ENCODE measurements around the gene DRICH1.

DNA sequence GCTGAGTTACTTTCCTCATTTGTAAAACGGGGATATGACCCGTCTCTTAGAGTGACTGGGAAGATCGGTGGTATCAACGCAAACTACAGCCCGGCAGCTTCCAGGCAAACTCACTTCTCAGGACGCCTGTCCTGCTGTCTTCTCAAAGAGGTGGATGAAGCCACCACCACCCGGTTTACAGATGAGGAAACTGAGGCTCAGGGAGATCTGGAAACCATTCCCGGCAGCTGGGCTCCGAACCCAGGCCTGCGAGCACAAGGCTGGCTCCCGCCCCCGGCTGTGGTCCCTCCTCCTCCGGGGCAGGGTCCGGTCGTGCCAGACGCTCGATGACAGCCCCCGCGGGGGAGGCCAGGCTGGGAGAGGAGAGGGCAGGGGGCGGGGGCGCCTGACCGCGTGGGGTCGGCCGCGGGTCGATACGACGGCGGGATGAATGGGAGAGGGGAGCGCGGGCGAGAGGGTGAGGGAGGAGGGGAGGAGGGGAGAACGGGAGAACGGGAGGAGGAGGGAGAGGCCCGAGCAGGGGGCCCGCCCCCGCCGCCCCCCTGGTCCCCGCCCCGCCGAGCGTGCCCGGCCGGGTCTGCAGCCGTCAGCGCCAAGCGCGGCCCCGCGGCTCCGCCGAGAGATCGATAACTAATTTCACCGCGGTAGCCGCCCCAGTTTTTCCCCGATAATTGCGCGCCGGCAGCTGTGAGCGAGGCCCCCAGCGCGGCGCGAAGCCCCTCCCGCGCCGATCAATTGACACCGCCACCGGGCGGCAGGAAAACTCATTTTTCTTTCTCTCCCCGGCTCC lies 66.0 kb downstream of the DRICH1 start:
- TF ChIP-seq, protein P1, sequence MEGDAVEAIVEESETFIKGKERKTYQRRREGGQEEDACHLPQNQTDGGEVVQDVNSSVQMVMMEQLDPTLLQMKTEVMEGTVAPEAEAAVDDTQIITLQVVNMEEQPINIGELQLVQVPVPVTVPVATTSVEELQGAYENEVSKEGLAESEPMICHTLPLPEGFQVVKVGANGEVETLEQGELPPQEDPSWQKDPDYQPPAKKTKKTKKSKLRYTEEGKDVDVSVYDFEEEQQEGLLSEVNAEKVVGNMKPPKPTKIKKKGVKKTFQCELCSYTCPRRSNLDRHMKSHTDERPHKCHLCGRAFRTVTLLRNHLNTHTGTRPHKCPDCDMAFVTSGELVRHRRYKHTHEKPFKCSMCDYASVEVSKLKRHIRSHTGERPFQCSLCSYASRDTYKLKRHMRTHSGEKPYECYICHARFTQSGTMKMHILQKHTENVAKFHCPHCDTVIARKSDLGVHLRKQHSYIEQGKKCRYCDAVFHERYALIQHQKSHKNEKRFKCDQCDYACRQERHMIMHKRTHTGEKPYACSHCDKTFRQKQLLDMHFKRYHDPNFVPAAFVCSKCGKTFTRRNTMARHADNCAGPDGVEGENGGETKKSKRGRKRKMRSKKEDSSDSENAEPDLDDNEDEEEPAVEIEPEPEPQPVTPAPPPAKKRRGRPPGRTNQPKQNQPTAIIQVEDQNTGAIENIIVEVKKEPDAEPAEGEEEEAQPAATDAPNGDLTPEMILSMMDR (IDR thresholded peaks at IDR 0.05; ENCODE audit: insufficient read depth, low read length): no peak
- TF ChIP-seq, protein P2, sequence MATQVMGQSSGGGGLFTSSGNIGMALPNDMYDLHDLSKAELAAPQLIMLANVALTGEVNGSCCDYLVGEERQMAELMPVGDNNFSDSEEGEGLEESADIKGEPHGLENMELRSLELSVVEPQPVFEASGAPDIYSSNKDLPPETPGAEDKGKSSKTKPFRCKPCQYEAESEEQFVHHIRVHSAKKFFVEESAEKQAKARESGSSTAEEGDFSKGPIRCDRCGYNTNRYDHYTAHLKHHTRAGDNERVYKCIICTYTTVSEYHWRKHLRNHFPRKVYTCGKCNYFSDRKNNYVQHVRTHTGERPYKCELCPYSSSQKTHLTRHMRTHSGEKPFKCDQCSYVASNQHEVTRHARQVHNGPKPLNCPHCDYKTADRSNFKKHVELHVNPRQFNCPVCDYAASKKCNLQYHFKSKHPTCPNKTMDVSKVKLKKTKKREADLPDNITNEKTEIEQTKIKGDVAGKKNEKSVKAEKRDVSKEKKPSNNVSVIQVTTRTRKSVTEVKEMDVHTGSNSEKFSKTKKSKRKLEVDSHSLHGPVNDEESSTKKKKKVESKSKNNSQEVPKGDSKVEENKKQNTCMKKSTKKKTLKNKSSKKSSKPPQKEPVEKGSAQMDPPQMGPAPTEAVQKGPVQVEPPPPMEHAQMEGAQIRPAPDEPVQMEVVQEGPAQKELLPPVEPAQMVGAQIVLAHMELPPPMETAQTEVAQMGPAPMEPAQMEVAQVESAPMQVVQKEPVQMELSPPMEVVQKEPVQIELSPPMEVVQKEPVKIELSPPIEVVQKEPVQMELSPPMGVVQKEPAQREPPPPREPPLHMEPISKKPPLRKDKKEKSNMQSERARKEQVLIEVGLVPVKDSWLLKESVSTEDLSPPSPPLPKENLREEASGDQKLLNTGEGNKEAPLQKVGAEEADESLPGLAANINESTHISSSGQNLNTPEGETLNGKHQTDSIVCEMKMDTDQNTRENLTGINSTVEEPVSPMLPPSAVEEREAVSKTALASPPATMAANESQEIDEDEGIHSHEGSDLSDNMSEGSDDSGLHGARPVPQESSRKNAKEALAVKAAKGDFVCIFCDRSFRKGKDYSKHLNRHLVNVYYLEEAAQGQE (IDR thresholded peaks at IDR 0.05; ENCODE audit: insufficient replicate concordance, low read depth): no peak
- TF ChIP-seq GABPA (IDR thresholded peaks at IDR 0.05; ENCODE audit: low read depth): no peak
- TF ChIP-seq POLR2AphosphoS5 (IDR thresholded peaks at IDR 0.05; ENCODE audit: low read depth): no peak
- TF ChIP-seq SPI1 (IDR thresholded peaks at IDR 0.05; ENCODE audit: borderline replicate concordance, low read depth): no peak
